Measurements from ENCODE around the gene LMNTD2.

The LMNTD2 gene

DNA sequence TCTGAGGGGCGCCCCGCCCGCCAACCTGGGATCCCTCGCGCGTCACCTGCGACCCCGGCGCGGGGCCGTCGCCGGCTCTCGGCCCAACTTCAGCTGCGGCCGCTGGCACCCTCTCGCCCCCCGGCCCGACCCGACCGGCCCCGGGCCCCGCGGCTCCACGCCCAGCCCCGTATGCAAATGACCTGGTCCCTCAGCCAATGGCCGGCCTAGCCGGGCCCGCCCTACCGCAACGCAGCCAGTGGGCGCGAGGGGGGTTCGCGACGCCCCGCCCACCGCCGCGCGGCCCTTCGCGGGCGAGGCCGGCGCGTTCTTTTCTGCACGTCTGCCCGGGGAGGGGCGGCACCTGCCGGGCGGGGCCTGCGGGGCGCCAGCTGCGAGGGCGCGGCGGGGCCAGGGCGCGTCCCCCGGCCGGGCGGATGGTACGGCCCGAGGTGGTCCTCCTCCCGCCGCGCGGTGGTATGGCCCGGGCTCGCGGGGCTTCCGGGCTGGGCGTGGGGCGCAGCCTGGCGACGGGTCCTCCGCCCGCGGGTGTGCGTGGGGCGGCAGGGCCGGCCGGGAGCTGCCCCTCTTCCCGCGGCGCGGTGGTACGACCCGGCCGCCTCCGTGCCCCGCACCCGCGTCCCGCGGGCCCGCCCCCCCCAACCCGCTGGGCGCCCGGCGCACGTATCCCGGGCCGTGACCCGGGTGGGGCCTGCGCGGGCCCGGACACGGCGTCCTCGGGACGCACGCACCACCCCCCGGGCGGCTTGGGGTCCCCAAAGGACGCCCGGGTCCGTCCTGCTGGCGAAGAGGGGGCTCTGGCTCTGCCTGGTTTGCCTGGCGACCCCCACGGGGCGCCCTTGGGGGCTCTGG, 8.0 kb upstream of the LMNTD2 start:
- peak; percentile 93 for DNase-seq (ENCODE audit: low spot score)

DNA sequence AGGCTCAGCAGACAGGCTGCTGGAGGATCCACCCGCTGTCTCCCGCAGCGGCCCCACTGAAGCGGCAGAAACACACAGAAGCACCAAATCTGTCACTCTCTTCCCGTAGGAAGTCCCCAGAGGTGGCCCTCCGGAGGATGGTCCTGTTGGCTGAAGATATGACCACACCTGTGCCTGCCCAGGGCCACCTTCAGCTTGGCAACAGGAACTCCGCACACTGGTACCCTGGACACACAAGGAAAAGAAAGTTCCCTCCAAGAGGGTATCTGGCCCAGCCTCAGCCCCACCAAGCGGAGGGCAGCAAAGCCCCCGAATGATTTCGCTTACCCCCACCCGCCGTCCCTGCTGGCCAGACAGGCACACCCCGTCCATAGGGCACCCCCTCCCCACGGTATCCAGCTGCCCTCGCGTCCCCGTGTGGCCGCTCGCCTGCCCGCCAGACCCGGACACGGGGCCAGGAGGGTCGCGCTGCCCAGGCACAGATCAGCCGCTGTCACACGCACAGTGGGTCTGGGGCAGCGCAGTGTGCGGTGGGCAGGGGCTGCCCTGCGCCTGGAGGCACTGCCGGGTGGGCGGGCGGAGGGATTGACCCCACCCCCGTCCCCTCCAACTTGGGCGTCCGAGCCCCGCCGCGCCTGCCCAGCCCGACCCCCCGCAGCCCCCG, 7.2 kb upstream of the LMNTD2 start:
- DNase-seq (ENCODE audit: low spot score), result no peak

DNA sequence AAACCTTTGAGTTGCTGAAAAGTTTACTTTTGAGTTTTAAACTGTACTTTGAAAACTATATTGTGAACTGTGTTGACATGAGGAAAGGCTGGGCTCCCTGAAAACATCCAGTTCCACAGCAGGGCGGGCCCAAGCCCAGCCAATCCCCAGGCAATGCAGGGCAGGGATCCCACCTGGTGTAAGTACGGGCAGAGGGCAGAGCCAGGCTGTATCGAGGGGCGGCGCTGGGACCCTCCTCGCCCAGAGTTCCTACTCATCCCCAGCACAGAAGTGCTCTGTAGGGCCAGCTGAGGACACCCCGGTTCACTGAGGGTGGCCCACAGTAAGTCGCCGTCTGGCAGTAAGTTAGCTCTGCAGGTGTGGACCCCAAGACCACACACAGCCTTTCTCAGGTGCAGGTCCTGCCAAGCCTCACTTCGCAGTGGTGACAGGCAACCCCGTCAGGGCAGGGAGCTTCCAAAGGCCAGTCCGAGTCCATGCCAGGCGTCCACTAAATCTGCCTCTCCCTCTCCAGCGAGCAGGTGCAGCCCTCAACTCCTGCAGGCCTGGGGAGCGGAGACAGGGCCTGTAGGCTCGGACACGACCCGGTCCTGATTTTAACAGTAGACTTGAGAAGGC, 6.6 kb upstream of the LMNTD2 start:
- no peak for DNase-seq (ENCODE audit: low spot score)

DNA sequence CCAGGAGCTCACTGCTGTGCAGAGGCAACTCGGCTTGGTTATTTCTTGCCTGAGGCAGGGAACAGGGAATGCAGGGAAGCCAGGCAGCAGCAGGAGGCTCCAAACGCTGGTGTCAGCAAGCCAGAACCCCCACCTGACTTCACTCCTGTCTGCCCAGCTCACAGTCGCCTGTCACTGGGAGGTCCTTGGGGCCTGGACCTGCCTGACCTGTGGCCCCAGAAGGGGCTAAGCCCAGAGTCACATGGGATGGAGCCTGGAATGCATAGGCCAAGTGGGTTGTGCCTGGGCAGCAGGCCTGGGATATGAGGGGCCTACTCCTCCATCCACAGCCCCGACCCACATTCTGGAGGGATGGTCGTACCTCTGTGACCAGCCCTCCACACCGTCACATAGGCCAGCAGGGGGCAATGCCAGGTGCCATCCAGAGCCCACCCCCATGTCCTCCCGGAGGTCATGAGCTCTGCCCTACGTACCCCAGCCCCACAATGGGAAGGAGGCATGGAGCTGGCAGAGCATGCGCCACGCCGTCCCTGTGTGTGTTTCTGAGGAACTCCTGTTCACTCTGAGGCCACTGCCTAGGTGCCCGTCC, 5.5 kb upstream of the LMNTD2 start:
- no peak for DNase-seq (ENCODE audit: low spot score)

DNA sequence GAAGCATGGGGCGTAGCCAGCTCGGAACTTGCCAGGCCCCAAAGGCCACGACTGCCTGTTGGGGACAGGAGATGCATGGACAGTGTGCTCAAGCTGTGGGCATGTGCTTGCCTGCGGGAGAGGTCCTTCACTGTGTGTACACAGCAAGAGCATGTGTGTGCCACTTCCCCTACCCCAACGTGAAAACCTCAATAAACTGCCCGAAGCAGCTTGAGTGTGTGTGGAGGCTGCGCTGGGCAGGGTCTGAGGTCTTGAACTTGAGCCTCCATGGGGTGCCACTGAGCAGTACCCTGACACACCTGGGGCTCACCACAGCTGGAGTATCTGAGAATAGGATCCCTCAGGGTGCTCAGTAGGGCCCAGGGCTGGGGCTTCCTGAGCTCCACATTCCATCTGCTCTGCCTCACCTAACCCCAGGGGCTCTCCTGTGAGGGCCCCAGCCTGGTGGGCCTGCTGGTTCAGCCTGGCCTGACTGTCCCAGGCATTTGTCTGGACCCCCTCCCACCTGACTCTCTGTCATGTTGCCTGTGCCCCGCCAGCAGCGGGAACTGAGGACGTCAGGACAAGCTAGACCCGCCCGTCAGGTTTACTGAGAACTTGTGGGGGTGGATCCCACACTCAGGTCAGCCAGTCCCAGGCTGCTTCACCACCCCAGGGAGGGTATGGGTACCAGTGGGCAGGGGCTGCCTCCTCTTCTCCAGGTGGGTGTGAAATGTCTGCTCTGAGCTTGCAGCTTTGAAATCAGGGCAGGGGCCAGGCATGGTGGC, 3.5 kb upstream of the LMNTD2 start:
- DNase-seq (ENCODE audit: low spot score), result no peak

DNA sequence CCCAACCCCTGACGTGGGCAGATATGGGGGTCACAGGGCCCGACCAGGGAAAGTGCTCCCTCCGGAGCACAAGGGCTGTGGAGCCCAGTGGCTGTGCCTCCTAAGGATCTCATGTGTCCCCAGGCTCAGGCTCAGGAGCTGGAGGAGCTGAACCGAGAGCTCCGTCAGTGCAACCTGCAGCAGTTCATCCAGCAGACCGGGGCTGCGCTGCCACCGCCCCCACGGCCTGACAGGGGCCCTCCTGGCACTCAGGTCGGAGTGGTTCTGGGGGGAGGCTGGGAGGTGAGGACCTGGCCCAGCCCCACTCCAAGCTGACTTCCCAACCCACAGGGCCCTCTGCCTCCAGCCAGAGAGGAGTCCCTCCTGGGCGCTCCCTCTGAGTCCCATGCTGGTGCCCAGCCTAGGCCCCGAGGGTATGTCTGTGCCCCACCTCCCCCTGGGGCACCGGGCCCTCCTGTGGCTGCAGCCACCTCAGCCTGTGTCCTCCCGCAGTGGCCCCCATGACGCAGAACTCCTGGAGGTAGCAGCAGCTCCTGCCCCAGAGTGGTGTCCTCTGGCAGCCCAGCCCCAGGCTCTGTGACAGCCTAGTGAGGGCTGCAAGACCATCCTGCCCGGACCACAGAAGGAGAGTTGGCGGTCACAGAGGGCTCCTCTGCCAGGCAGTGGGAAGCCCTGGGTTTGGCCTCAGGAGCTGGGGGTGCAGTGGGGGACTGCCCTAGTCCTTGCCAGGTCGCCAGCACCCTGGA, 2.7 kb upstream of the LMNTD2 start:
- DNase-seq (ENCODE audit: low spot score), result no peak

DNA sequence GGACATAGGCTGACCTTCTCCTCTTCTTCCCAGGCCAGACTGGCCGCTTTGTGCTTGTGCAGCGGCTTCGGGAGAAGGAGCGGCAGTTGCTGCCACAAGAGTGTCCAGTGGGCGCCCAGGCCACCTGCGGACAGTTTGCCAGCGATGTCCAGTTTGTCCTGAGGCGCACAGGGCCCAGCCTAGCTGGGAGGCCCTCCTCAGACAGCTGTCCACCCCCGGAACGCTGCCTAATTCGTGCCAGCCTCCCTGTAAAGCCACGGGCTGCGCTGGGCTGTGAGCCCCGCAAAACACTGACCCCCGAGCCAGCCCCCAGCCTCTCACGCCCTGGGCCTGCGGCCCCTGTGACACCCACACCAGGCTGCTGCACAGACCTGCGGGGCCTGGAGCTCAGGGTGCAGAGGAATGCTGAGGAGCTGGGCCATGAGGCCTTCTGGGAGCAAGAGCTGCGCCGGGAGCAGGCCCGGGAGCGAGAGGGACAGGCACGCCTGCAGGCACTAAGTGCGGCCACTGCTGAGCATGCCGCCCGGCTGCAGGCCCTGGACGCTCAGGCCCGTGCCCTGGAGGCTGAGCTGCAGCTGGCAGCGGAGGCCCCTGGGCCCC, 1.6 kb upstream of the LMNTD2 start:
- no peak for DNase-seq (ENCODE audit: low spot score)

DNA sequence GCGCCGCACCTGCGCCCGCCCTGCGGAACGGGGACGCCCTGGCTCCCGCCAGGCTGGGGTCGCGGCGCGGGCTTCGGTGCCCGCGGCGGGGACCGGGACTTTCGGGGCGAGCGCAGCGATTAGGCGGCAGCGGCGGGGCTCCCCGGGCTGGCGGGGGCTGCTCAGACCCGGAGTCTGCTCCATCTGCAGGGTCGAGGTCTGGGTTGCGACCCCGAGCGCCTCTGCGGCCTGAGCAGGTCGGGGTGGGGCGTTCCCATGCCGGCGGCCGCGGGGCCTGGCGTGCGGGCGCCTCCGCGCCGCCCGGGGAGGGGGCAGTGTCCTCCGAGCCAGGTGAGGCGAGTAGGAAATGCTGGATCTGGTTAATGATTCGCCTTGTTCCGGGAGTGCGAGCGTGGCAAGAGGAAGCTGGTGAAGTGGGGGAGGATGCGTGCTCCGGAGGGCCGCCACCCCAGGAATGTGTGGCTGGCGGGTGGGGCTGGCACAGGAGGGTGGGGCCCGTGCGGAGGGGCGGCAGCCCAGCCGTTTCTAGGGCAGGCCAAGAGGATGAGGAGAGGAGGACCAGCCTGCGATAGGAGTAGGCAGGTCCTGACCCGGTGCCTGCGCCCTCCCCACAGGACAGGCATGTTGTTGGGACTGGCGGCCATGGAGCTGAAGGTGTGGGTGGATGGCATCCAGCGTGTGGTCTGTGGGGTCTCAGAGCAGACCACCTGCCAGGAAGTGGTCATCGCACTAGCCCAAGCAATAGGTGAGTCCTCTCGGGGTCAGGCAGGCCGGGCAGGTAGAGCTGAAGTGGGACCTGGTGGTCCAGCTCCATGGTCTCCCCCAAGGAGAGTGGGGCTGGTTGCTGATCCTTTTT, 838 bp upstream of the LMNTD2 start:
- peak; percentile 37 for DNase-seq (ENCODE audit: low spot score)

DNA sequence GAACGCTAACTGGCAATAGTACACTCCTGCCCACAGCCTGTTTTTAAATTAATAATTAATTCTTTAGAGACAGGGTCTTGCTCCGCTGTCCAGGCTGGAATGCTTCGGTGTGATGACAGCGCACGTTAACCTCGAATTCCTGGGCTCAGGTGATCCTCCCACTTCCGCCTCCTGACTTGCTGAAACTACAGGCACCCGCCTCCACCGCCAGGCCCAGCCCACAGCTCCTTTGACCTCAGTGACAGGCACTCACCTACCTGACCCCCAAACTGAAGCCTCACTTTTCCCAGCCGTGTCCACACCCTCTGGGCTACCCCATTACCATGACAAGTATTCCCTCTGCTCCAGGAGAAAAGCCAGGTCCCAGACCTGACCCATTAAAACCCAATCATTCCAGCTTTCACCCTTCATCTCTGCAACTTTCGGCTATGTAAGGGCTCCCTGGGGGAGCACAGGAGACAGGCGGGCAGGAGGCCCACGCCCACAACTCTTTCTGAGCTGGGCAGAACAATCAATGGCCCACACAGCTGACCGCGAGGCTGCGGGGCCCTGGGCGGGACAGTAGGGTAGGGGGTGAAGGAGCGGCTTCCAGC, 730 bp downstream of the LMNTD2 start:
- no peak for DNase-seq (ENCODE audit: low spot score)

DNA sequence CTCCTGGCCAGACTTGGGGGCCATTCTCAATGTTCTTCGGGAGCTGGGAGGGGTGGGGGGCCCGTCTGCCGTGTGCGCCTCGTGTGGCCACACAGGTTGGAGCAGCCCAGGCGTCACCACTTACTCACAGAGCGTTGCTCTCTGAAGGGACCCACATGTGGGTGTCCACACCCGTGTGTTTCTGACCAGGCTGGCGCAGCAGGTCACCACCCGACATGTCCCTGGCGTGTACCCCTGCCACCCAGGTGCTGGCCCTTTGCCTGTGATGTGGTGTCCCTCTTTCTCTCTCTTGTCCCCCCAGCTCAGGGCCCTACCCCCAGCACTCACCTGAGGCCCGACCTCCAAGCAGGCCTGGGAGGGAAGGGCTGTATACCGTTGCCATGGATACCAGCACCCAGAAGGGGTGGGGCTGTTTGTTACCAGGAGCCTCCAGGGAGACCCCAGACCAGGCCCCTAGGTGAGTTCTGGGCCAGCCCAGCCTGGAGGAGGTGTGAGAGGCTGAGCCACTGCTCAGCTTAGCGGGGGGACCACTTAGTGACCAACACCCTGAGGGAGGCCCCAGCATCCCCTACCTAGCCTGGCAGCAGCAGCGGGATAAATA, 1.4 kb downstream of the LMNTD2 start:
- no peak for DNase-seq (ENCODE audit: low spot score)

DNA sequence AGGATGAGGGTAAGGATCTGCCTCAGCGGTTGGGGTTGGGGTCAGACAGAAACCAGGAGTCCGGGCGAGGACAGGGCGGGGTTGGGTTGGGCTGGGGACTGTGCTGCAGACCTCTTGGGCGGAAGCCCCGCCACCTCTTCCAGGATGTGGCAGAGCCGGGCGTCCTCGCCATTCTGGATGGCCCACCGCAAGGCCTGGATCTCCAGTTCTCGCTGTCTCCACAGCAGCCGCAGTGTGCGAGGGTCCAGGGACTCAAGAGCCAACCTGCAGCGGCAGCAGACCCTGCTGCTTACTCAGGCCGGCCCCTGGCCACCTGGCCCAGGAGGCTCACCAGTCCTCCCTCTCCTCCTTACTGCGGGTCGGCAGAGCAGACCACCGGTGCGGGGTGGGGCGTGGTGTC, 2.0 kb downstream of the LMNTD2 start:
- DNase-seq (ENCODE audit: low spot score), result no peak

DNA sequence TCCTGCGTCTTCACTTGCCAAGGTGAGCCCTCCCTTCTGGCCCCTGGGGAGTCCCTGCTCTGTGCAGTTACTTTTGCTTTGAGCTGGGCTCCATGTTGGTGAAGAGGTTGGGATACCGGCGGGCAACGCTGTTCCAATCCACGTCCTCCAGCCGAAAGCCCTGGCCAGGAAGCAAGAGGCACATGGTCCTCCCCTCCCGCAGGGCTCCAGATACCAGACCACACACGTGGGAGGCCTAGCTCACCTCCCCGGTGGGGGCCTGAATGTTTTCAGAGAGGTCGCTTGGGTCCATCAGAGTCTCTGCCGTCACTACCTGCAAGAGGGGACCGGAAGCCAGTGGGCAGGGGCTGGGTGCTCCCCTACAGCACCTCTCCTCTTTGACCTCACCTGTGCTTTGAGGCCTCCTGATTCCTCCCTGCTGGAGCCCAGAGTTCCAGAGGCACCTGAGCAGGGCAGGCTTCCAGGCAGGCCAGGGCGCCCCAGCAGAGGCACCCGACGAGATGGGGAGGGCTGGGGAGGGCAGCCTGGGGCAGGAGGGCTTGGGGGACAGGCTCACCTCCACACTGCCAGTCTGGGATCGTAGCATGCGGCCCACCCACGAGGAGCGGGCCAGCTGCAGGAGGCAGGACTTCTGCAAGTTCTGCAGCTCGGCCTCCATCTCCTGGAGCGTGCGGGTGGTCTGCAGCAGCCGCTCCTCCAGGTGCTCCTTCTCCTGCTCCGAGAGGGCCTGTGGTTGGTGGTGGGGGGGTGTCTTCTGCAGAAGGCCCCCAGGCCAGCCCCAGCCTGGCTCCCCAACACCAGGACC, 3.0 kb downstream of the LMNTD2 start:
- DNase-seq (ENCODE audit: low spot score), result no peak

DNA sequence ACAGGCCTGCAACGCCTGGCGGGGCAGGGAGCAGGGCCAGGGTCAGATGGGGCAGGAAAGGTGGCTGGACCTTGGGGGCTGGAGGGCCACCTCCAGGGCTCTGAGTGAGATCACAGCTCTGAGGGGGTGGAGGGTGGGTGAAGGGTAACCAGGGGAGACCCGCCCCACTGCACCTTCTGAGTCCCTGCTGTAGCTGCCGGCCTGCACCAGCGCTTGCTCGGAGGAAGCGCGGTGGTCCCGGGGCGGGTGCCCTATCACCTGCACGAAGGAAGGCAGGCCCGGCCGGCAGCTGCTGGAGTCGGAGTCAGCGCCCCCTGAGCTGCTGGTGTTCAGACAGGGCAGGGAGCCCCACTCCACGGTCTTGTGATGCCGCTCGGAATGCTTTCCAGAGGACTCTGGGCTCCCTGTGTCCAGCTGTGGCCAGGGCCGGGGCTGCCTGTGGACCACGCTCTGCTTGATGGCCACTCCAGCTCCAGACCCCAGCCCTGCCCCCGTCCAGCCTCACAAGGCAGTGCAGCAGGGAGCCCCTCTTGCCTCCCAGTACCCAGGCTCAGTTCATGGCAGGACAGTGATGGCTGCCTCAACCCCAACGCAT, 3.8 kb downstream of the LMNTD2 start:
- no peak for DNase-seq (ENCODE audit: low spot score)

DNA sequence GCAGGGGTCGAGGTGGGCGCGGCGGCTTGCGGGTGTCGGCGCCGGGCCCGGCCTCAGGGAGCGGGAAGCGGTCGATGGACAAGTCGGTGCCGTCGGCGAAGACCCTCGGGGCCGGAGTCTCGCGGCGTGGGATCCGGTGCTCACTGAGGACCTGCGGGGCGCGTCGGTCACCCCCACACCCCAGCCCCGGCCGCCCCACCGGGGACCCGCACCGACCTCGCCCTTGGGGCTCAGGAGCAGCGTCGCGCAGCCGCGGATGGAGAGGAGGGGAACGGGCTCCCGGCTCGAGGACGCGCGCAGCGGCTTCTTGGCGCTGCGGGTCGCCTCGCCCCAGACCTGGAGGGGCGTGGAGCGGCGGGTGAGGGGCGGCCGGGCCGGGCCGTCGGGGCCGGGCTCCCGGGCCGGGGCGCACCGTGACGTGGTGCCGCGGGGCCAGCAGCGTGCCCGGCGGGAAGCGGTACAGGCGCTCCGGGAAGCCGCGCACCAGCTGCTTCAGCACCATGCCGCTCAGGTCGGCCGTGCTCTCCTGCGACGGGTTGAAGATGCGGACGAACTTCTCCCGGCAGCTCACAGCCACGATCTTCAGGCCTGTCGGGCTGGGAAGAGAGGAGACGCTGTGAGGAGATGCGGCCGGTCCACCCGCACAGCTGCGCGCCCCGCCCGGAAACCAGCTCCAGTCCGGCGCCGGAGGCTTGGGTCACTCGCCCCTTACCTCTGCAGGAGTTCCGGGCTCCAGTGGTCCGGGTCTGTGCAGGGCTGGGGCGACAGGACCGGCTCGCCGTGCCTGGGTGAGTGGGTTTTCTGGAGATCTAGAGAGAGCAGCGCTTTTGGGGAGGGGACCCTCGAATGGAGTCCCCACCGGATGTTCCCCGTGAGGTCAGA, 4.5 kb downstream of the LMNTD2 start:
- no peak for DNase-seq (ENCODE audit: low spot score)

DNA sequence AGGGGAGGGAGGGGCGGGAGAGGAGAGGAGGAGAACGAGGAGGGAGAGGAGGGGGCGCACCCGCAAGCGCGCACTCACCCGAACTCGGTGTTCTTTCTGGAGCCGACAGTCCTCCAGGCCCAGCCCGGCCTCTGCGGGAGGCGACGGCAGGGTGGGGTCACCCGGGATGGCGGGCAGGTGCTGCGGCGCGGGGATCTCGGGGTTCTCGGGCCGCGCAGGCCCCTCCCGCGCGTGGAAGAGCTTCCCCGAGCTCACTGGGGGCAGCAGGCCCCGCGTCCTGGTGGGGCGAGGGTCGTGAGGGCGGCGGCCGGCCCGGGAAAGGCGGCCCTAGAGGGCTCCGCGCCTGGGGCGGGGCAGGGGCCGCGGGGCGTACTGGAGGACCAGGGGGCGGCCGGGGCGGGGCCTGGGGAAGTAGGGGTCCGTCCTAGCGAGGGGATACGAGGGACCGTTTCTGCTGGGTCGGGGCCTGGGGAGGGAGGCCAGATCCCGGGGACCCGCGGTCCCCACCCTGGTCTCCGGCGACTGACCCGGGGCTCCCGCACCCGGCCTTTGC, 5.2 kb downstream of the LMNTD2 start:
- no peak for DNase-seq (ENCODE audit: low spot score)

DNA sequence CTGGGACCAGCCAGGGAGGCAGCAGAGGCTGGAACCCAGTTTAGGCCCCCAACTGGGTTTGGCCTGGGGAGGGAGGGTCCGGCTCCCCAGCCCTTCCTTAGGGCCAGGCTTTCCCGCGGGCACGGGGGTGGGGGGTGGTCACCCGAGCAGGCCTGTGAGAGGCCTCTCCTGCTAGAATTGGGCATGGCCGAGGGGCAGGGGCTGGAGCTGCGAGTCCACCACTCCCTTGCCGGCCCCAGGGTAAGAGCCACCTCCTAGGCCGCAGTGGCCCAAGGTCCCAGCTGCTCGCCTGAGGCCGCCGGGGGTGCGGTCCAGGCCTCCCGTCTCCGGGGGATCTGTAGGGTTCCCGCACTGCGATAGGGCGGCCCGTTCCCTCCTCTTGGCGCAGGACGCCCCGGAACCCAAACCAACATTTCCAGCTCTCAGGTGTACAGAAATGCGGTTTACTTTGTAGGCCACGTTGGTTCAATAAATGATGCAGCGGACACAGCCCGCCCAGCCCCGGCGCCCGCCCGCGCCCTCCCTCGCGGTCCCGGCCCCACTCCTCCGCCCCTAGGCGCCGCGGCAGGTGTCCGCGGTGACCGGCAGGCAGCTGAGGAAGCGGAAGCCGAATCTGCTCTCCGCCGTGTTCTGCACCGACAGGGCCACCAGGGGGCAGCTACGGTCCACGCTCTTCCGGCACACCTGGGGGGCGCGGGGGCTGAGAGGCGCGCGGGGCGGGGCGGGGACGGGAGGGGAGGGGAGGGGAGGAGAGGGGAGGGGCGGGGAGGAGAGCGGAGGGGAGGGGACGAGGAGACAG, 5.9 kb downstream of the LMNTD2 start:
- peak; percentile 66 for DNase-seq (ENCODE audit: low spot score)

All from hematopoietic multipotent progenitor cell treated with erythropoietin and hydrocortisone succinate and interleukin-3 and kit ligand, for 15 days (in vitro differentiated cells).